HG03575 (cell line): ENCODE measurements around the gene CLASRP.
"Not testable (repeated sequence)": the region's sequence is repeated elsewhere in the genome, so short reads cannot be mapped to it uniquely, and the experiment has no call there.

Experiments
- ATAC-seq: cut with Tn5 transposase; IDR thresholded peaks from one replicate; pipeline ENCODE4 v1.9.1; 2021; ENCODE audit not compliant: unreplicated experiment, insufficient number of reproducible peaks, low FRiP score; ENCODE audit errors: extremely low read depth

The CLASRP gene

GRCh38 chr19:45117167-45117594 lies 78.3 kb downstream of the CLASRP start:
- ATAC-seq: no peak

GRCh38 chr19:45117671-45118070 lies 78.8 kb downstream of the CLASRP start:
- ATAC-seq: no peak

GRCh38 chr19:45118106-45118505 lies 79.3 kb downstream of the CLASRP start:
- ATAC-seq: no peak

GRCh38 chr19:45118591-45119355 lies 79.9 kb downstream of the CLASRP start:
- ATAC-seq: not testable (repeated sequence)

GRCh38 chr19:45119582-45119981 lies 80.7 kb downstream of the CLASRP start:
- no peak for ATAC-seq
